HFFc6 (cell line): ENCODE measurements around the gene SMNDC1. TPM values are rescaled to one million over a fixed set of nuclear protein-coding genes. Genes with fewer than 3 reads are reported as not detected.

ENCODE experiments used
- DNase-seq: peaks from one replicate; pipeline ENCODE4 v3.0.0-alpha.2; 2018
- H3K27ac Mint-ChIP-seq: 2 replicates; pipeline ENCODE4 v1.8.0; 2020; ENCODE audit warnings: mild to moderate bottlenecking, mixed read lengths
- H3K27me3 Mint-ChIP-seq: 2 replicates; pipeline ENCODE4 v1.8.0; 2021; ENCODE audit warnings: mild to moderate bottlenecking, moderate library complexity, mixed read lengths; ENCODE audit not compliant: insufficient read depth
- H3K36me3 Mint-ChIP-seq: 2 replicates; pipeline ENCODE4 v1.8.0; 2021; ENCODE audit warnings: low read depth, mixed read lengths
- H3K4me1 Mint-ChIP-seq: 2 replicates; pipeline ENCODE4 v1.8.0; 2020; ENCODE audit warnings: low read depth, mixed read lengths
- H3K4me3 Mint-ChIP-seq: 2 replicates; pipeline ENCODE4 v1.8.0; 2020; ENCODE audit warnings: mild to moderate bottlenecking, moderate library complexity, mixed read lengths
- H3K9me3 Mint-ChIP-seq: 2 replicates; pipeline ENCODE4 v1.8.0; 2020; ENCODE audit warnings: mild to moderate bottlenecking, mixed read lengths
- total RNA-seq, 6 experiments: library from RNA; stranded (reverse); fragmentation: NEBNext Ultra II Directional; extraction: Animal tissue kit (Norgen Biotek cat#: 25700); gene quantifications; 2 replicates in 1 of 6; 3 replicates in 5 of 6; pipeline ENCODE4 v1.2.3, GENCODE V29; 2021
- TF ChIP-seq, protein P1 (sequence below): fragments of 200-600 bp; sonication (generic); IDR thresholded peaks from 2 replicates; pipeline ENCODE4 v1.5.0; 2021; ENCODE audit warnings: antibody characterized with exemption, mild to moderate bottlenecking

SMNDC1 gene
- total RNA-seq, 6 experiments from 2014 or later, result 31.5 to 37.5 (median 34.8) TPM

- H3K9me3 Mint-ChIP-seq, result peaks cover 29% of the 10 kb centered on the region
- DNase-seq, result no peak
- peaks cover 65% of the 10 kb centered on the region for H3K4me1 Mint-ChIP-seq
- TF ChIP-seq, protein P1, sequence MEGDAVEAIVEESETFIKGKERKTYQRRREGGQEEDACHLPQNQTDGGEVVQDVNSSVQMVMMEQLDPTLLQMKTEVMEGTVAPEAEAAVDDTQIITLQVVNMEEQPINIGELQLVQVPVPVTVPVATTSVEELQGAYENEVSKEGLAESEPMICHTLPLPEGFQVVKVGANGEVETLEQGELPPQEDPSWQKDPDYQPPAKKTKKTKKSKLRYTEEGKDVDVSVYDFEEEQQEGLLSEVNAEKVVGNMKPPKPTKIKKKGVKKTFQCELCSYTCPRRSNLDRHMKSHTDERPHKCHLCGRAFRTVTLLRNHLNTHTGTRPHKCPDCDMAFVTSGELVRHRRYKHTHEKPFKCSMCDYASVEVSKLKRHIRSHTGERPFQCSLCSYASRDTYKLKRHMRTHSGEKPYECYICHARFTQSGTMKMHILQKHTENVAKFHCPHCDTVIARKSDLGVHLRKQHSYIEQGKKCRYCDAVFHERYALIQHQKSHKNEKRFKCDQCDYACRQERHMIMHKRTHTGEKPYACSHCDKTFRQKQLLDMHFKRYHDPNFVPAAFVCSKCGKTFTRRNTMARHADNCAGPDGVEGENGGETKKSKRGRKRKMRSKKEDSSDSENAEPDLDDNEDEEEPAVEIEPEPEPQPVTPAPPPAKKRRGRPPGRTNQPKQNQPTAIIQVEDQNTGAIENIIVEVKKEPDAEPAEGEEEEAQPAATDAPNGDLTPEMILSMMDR, result no peak
- H3K36me3 Mint-ChIP-seq, result peaks cover 26% of the 10 kb centered on the region
- H3K4me3 Mint-ChIP-seq, result peak overlapping the region; percentile 68
- H3K27me3 Mint-ChIP-seq, result no peaks in the 10 kb centered on the region; the same call in 1 of the 2 replicates
- peak overlapping the region; percentile 86 for H3K27ac Mint-ChIP-seq
Observed at GRCh38 chr10:110327262-110327914, 22.7 kb upstream of the SMNDC1 start.

- DNase-seq, result peak; percentile 84
- Mint-ChIP-seq H3K9me3 (peaks cover 24% of the 10 kb centered on the region), H3K36me3 (peaks cover 25% of the 10 kb centered on the region), H3K4me3 (peak overlapping the region; percentile 68), H3K4me1 (peaks cover 70% of the 10 kb centered on the region), H3K27me3 (no peaks in the 10 kb centered on the region; the same call in 1 of the 2 replicates), H3K27ac (peak overlapping the region; percentile 86)
- TF ChIP-seq, protein P1, result no peak
Observed at GRCh38 chr10:110326351-110327032, 21.8 kb upstream of the SMNDC1 start.

DNA sequence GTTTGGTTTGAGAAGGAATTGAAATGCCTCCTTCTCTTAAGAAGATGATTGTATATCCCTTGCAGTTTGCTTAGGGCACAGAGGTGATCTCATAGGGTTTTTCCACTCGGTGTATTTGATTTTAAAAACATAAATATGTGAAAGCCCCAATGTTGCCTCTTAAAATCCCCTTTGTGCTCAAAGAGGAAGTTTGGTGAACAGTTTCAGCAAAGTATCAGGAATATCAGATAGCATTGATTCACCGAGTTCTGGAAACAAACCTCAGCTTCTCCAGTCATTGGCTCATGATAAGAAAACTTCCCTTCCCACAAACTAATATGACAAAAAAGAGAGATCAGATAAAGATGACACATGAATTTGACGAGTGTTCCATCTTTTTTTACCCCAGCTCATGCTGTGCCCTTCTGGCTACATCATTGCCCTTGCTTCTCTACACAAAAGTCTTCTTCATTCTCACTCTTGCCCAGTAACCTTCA lies 20.1 kb upstream of the SMNDC1 start:
- peaks cover 70% of the 10 kb centered on the region for H3K4me1 Mint-ChIP-seq
- peaks cover 10% of the 10 kb centered on the region for H3K9me3 Mint-ChIP-seq
- peak overlapping the region; percentile 86 for H3K27ac Mint-ChIP-seq
- peaks cover 13% of the 10 kb centered on the region; the same call in 1 of the 2 replicates for H3K36me3 Mint-ChIP-seq
- H3K27me3 Mint-ChIP-seq, result no peaks in the 10 kb centered on the region; the same call in 1 of the 2 replicates
- TF ChIP-seq, protein P1, result no peak
- H3K4me3 Mint-ChIP-seq, result no peak overlapping the region
- no peak for DNase-seq

- H3K4me3 Mint-ChIP-seq, result no peak overlapping the region
- H3K9me3 Mint-ChIP-seq, result peaks cover 5% of the 10 kb centered on the region; the same call in 1 of the 2 replicates
- no peak for DNase-seq
- H3K4me1 Mint-ChIP-seq, result peaks cover 70% of the 10 kb centered on the region
- TF ChIP-seq, protein P1, result no peak
- H3K27ac Mint-ChIP-seq, result peak overlapping the region; percentile 86
- no peaks in the 10 kb centered on the region; the same call in 1 of the 2 replicates for H3K27me3 Mint-ChIP-seq
- peaks cover 8% of the 10 kb centered on the region; the same call in 1 of the 2 replicates for H3K36me3 Mint-ChIP-seq
Observed at GRCh38 chr10:110324201-110324804, 19.6 kb upstream of the SMNDC1 start.

DNA sequence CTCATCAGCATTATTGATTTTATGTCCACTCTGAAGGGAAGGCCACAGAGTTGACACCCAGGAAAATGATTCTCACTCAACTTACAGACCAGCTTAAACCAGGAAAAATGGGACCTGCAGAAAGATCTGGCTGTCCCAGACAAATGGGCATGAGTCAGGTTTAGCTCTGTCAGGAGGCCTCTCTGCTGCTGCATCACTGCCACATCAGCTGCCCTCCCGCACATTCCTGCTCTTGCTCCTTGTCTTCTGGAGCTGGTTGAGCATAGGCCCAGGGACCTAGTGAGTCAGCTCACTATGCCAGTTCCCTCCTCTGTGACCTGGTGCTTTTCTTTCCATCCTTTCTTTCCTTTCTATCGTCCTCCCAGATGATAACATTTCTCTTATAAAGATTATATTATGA lies 18.8 kb upstream of the SMNDC1 start:
- Mint-ChIP-seq H3K4me3 (peak overlapping the region; percentile 26; the same call in 1 of the 2 replicates), H3K36me3 (peaks cover 8% of the 10 kb centered on the region; the same call in 1 of the 2 replicates), H3K27me3 (no peaks in the 10 kb centered on the region; the same call in 1 of the 2 replicates), H3K4me1 (peaks cover 66% of the 10 kb centered on the region), H3K27ac (peak overlapping the region; percentile 86), H3K9me3 (peaks cover 4% of the 10 kb centered on the region; the same call in 1 of the 2 replicates)
- DNase-seq, result peak; percentile 95
- TF ChIP-seq, protein P1, result no peak
